HG03060 (cell line): ENCODE results near the gene SCAMP4.

Experiments
- ATAC-seq: cut with Tn5 transposase; IDR thresholded peaks from one replicate; pipeline ENCODE4 v1.9.1; 2021; ENCODE audit warnings: low read depth, moderate number of reproducible peaks; ENCODE audit not compliant: unreplicated experiment

SCAMP4 gene

GRCh38 chr19:1955171-1956121 is 50.2 kb downstream of the SCAMP4 start:
- no peak for ATAC-seq

- ATAC-seq, result no peak
Measured at GRCh38 chr19:1956122-1956494, 50.9 kb downstream of the SCAMP4 start.

- no peak for ATAC-seq
Measured at GRCh38 chr19:1956868-1957492, 51.8 kb downstream of the SCAMP4 start.

DNA sequence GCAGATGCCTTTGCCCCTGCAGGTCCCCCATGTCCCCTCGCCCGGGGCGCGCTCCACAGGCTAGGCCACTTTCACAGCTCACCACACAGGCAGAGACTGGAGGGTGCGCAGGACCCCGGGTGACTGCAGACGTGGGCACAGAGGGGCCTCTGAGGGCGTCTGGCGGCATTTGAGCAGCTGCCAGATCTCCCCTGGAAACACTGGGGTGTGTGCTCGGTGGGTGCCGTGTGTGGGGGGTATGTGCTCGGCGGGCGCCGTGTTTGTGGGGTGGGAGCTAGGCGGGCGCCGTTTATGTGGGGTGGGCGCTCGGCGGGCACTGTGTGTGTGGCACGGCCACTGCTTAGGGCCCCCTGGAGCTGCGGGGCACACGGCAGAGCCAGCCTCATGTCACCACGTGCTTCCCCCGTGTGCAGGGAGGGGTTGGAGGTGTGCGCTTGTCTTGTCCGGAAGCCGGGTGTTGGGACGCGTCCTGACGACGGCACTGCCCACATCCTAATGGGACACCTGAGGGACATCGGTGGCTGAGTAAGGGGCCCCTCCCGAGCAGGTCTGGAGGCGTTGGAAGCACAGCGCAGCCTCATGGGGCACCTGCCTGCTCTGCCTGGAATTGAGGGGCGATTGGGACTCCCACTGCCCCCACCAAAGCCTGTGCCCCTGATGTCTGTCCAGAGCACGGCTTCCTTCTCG is 52.5 kb downstream of the SCAMP4 start:
- ATAC-seq, result no peak

DNA sequence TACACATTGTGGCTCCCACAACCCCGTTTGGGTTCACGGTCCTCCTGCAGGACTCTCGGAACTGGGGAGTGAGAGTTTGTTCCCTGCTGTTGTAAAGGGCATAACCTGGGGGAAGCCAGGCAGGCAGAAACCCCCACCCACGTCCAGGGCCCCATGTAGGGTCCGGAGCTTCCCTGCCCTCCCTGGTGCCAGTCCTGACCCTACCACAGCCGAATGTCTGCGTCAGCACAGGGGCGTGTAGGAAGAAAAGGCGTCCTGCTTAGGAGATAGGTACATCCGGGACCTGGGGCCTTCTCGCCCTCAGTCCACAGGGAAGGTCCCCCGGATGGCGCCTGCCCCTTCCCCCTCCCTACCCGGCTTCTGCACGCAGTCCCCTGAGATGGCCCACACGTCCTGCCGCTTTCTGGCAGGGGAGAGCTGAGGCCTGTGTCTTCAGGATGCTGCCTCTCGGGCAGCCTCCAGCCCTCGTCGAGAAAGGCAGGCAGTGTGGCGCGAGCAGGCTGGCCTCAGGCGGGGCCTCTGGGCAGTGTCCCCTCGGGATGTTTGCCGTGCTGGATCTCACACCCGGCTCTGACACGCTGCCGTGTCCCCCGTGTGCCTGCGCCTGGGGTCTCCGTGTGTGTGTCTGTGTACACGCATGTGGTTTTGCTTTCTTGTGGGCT is 54.9 kb downstream of the SCAMP4 start:
- no peak for ATAC-seq

- ATAC-seq, result no peak
Measured at GRCh38 chr19:1961000-1961883, 56.0 kb downstream of the SCAMP4 start.

DNA sequence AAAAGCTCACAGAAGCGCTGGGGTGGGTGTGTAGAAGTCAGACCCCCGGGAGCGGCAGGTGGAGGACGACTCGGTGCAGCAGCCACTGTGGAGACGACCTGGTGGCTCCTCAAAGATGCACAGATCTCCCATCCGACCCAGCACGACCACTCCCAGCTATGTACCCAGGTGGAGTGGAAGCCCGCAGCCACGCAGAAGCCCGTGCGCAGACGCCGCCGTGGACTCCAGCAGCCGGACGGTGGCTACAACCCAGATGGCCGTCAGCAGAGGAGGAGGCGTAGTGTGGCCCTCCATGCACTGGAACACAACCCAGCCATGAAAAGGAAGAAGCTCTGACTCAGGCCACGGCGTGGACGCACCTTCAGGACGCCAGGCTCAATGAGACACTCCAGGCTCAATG is 57.5 kb downstream of the SCAMP4 start:
- no peak for ATAC-seq

DNA sequence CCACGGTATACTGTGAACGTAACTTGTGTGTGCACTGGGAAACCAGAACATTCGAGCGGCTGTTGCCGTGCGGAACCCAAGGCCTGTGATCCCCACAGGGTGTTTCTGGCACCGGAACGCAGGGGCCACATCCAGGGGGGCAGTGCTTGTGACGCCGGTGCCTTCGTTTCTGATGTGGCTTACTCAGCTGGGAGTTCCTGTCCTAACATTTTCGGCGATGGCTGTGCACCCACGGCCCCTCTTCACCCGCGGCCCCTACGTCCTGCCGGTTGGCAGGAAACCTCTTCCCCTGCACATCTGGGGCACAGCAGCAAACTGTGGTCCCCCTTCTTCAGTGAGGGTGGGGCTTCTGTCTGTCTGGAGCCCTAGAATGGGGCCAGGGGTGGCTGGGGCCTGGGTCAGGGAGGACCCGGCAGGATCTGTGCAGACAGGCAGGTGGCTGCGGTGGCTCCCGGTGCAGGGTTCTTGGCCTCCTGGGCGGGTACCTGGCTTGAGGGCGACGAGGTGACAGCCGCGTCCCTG is 61.9 kb downstream of the SCAMP4 start:
- no peak for ATAC-seq

GRCh38 chr19:1968279-1969175 is 63.3 kb downstream of the SCAMP4 start:
- no peak for ATAC-seq

DNA sequence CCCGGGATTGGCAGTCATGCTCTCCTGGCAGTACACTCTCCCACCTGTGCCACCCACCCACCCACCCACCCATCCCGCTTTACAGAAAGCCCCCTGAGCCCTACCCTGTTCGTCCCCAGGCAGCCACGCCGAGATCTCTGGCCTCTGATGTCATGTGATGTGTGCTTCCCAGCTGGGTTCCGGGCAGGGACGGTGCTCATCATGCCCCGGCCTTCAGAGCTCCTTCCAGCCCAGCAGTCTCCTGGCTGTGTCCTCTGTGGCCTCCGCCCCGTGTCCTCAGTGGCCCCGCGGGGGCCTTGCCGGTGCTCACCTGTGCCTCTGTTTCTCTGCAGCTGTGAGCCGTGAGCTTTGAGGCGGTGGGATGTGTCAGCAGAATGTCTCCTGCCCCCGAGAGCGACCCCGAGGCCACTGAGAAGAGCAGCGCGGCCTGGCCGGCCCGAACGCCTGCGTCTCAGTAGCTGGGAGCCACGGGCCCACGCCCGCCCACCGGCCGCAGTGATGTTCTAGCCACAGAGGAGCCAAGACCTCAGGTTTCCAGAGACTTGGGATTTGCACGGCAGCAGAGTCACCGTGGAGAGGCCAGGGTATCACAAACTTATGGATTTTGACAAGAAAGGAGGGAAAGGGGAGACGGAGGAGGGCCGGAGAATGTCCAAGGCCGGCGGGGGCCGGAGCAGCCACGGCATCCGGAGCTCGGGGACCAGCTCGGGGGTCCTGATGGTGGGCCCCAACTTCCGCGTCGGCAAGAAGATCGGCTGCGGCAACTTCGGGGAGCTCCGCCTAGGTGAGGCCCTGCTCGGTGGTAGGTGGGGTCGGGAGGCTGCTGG is 64.2 kb downstream of the SCAMP4 start:
- no peak for ATAC-seq

GRCh38 chr19:1970003-1970805 is 65.0 kb downstream of the SCAMP4 start:
- ATAC-seq, result no peak

DNA sequence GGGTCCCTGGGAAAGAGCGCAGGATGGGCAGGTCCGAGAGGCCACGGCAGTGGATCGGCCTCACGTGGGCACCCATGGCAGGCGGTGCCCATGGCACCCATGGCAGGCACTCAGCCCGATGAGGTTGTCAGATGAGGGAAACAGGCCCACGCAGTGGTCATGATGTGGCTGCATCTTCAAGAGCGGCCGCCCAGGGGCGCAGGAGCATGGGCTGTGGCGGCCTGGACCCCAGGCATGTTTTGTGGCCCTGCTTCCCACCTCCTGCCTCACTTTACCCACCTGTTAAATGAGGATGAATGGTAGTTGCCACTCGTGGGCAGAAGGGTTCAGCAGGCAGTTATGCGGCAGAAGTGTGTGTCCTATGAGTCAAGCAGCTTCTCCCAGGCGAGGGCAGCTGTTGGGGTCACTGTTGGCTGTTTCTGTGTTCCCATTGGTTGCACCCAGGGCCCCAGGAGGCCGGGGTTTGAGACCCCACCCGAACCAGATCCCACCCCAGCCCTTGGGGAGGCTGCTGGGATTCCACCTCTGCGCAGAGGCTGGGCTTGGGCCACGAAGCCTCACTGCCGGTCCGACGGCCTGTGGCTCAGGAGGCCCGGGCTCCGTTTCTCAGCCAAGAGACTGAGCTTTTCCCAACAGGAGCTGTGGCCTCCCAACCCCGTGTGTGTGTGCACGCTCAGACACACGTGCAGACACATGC is 65.8 kb downstream of the SCAMP4 start:
- no peak for ATAC-seq

GRCh38 chr19:1974381-1975161 is 69.4 kb downstream of the SCAMP4 start:
- ATAC-seq, result no peak

DNA sequence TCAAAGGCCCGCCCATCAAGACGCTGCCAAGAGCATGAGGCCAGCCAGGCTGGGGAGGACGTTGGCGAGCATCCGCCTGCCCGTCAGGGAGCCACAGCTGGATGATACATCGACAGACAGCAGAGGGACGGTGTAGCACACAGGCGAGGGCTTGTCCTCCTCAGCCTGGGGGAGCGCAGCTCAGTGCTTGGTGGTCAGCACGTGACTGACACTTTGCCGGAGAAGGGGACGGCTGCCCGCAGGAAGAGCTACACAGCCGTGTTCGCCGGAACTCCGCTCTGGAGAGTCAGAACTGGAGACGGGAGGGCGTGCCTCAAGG is 69.9 kb downstream of the SCAMP4 start:
- no peak for ATAC-seq
